SK-N-SH treated with all-trans-retinoic acid at 6 μM for 48 hours (cell line): Measurements from ENCODE around the gene NOX5.
A peak's percentile ranks its signal among the peaks of the same experiment; 100 is the strongest.

Experiments
- ATAC-seq: fragments of 200-7000 bp; cut with Tn5 transposase; 3 replicates; pipeline ENCODE4 v1.9.1; 2020; ENCODE audit warnings: mild to moderate bottlenecking, moderate library complexity
- ARNTL ChIP-seq: fragments of 450-650 bp; formaldehyde crosslinking; IDR thresholded peaks from 2 replicates; pipeline ENCODE4 v1.5.0; 2020; ENCODE audit warnings: low read depth, mild to moderate bottlenecking, moderate library complexity, borderline replicate concordance
- BACH2 ChIP-seq: fragments of 250-450 bp; sonication (Bioruptor Pico); IDR thresholded peaks from 2 replicates; pipeline ENCODE4 v1.9.0; 2021; ENCODE audit warnings: mild to moderate bottlenecking, borderline replicate concordance
- CSDC2 ChIP-seq: fragments of 250-450 bp; sonication (Bioruptor Pico); IDR thresholded peaks from 2 replicates; pipeline ENCODE4 v1.5.0; 2020; ENCODE audit warnings: mild to moderate bottlenecking, moderate library complexity
- CSRNP3 ChIP-seq: fragments of 250-450 bp; sonication (Bioruptor Pico); IDR thresholded peaks from 2 replicates; pipeline ENCODE4 v1.5.1; 2021; ENCODE audit warnings: mild to moderate bottlenecking, moderate library complexity
- GLIS3 ChIP-seq: fragments of 250-450 bp; sonication (Bioruptor Pico); IDR thresholded peaks from 2 replicates; pipeline ENCODE4 v1.5.0; 2020; ENCODE audit warnings: mild to moderate bottlenecking, moderate library complexity
- ISL1 ChIP-seq: fragments of 250-450 bp; sonication (Bioruptor Pico); IDR thresholded peaks from 2 replicates; pipeline ENCODE4 v2.1.2; 2022; ENCODE audit warnings: mild to moderate bottlenecking, moderate library complexity
- OSR1 ChIP-seq: fragments of 250-450 bp; sonication (Bioruptor Pico); IDR thresholded peaks from 2 replicates; pipeline ENCODE4 v1.8.0; 2022; ENCODE audit warnings: moderate library complexity, mild to moderate bottlenecking, inconsistent platforms
- PPARA ChIP-seq: fragments of 250-450 bp; sonication (Bioruptor Pico); IDR thresholded peaks from 2 replicates; pipeline ENCODE4 v1.5.0; 2020; ENCODE audit warnings: mild to moderate bottlenecking, borderline replicate concordance
- RARB ChIP-seq: fragments of 250-450 bp; sonication (Bioruptor Pico); IDR thresholded peaks from 2 replicates; pipeline ENCODE4 v1.8.0; 2021; ENCODE audit warnings: mild to moderate bottlenecking, moderate library complexity
- SNAI2 ChIP-seq: fragments of 250-450 bp; sonication (Bioruptor Pico); IDR thresholded peaks from 2 replicates; pipeline ENCODE4 v1.5.0; 2020; ENCODE audit warnings: mild to moderate bottlenecking, moderate library complexity
- TCF4 ChIP-seq: fragments of 250-450 bp; sonication (Bioruptor Pico); IDR thresholded peaks from 2 replicates; pipeline ENCODE4 v1.8.0; 2021; ENCODE audit warnings: mild to moderate bottlenecking, moderate library complexity, borderline replicate concordance
- TOX ChIP-seq: fragments of 250-450 bp; sonication (Bioruptor Pico); IDR thresholded peaks from 2 replicates; pipeline ENCODE4 v1.8.0; 2021; ENCODE audit warnings: mild to moderate bottlenecking, moderate library complexity, borderline replicate concordance
- TSHZ2 ChIP-seq: fragments of 250-450 bp; sonication (Bioruptor Pico); IDR thresholded peaks from 2 replicates; pipeline ENCODE4 v1.5.0; 2020; ENCODE audit warnings: mild to moderate bottlenecking, moderate library complexity
- ZFP3 ChIP-seq: fragments of 250-450 bp; sonication (Bioruptor Pico); IDR thresholded peaks from 2 replicates; pipeline ENCODE4 v1.5.0; 2020; ENCODE audit warnings: mild to moderate bottlenecking, moderate library complexity
- ZNF565 ChIP-seq: fragments of 450-650 bp; formaldehyde crosslinking; conservative IDR thresholded peaks from 2 replicates; pipeline ENCODE4 v1.5.0; 2020; ENCODE audit warnings: low read depth, mild to moderate bottlenecking, moderate library complexity
- ZNF70 ChIP-seq: fragments of 450-650 bp; formaldehyde crosslinking; IDR thresholded peaks from 2 replicates; pipeline ENCODE4 v1.5.0; 2020; ENCODE audit warnings: mild to moderate bottlenecking, moderate library complexity
- ZNF8 ChIP-seq: fragments of 450-650 bp; formaldehyde crosslinking; IDR thresholded peaks from 2 replicates; pipeline ENCODE4 v1.5.0; 2020; ENCODE audit warnings: mild to moderate bottlenecking, moderate library complexity
- TF ChIP-seq, protein P1 (sequence below): fragments of 250-450 bp; sonication (Bioruptor Pico); IDR thresholded peaks from 2 replicates; pipeline ENCODE4 v1.8.0; 2021; ENCODE audit warnings: low read depth, mild to moderate bottlenecking, moderate library complexity, borderline replicate concordance
- TF ChIP-seq, protein P2 (sequence below): fragments of 250-450 bp; sonication (Bioruptor Pico); IDR thresholded peaks from 2 replicates; pipeline ENCODE4 v1.5.1; 2020; ENCODE audit warnings: low read depth, mild to moderate bottlenecking, moderate library complexity

The NOX5 gene

DNA sequence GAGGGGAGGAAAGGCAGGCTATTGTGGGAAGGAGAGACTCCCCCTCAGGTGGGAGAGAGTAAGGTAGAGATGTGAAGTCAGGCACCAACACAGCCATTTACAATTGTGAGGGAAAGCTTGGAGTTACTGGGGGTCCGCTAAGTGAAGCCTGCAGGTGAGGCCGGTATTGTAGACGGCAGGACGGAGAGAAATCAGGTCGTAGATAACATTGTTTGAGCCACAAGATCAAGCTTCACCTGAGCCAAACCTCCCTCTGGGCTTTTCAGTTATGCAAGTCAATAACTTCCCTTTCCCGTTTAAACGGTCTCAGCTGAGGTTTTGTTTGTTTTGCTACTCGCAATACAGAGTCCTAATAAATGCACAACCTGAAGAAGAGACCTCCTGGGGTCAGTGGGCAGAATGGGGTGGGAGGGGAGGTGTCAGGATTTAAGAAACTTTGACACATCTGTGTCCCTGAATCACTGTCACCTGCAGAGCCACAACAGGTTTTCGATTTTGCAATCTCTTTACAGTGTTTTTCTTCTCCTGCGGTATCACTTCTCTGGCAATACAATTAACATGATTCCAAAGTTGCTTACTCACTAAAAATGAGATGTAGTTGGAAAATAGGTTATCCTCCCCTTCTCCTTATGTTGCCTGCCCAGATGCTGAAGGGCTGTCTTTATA, 73.9 kb downstream of the NOX5 start:
- no peak for ATAC-seq
- TF ChIP-seq ZFP3 (no peak), TOX (CRISPR knock-in tag) (no peak), BACH2 (CRISPR knock-in tag) (no peak)

DNA sequence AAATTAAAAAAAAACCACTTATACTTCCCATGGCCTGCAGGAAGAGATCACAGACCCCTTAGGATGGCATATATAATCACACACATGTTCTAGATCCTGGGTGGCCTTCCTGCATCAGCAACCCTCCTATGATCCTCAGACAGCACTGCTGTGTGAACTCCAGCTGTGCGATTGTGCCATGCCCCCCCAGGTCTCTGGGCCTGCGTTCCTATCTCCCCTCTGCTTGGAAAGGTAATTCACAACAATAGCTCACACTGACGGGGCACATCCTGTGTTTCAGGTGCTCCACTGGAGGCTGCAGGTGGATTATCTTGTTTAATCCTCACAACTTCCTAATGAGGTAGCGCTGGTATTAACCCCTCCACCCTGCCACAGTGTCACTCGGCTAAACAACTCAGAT, 74.8 kb downstream of the NOX5 start:
- TF ChIP-seq CSDC2 (CRISPR knock-in tag): no peak
- no peak for TF ChIP-seq PPARA
- TF ChIP-seq, protein P1, sequence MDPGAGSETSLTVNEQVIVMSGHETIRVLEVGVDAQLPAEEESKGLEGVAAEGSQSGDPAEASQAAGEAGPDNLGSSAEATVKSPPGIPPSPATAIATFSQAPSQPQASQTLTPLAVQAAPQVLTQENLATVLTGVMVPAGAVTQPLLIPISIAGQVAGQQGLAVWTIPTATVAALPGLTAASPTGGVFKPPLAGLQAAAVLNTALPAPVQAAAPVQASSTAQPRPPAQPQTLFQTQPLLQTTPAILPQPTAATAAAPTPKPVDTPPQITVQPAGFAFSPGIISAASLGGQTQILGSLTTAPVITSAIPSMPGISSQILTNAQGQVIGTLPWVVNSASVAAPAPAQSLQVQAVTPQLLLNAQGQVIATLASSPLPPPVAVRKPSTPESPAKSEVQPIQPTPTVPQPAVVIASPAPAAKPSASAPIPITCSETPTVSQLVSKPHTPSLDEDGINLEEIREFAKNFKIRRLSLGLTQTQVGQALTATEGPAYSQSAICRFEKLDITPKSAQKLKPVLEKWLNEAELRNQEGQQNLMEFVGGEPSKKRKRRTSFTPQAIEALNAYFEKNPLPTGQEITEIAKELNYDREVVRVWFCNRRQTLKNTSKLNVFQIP (CRISPR knock-in tag): no peak
- no peak for TF ChIP-seq ISL1 (CRISPR knock-in tag)
- no peak for TF ChIP-seq TCF4 (CRISPR knock-in tag)
- no peak for TF ChIP-seq BACH2 (CRISPR knock-in tag)
- no peak for TF ChIP-seq ZFP3
- no peak for TF ChIP-seq SNAI2
- TF ChIP-seq OSR1: no peak
- no peak for TF ChIP-seq CSRNP3
- TF ChIP-seq, protein P2, sequence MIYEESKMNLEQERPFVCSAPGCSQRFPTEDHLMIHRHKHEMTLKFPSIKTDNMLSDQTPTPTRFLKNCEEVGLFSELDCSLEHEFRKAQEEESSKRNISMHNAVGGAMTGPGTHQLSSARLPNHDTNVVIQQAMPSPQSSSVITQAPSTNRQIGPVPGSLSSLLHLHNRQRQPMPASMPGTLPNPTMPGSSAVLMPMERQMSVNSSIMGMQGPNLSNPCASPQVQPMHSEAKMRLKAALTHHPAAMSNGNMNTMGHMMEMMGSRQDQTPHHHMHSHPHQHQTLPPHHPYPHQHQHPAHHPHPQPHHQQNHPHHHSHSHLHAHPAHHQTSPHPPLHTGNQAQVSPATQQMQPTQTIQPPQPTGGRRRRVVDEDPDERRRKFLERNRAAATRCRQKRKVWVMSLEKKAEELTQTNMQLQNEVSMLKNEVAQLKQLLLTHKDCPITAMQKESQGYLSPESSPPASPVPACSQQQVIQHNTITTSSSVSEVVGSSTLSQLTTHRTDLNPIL (CRISPR knock-in tag): no peak
- TF ChIP-seq RARB (CRISPR knock-in tag): no peak
- TF ChIP-seq ZNF8: no peak
- TF ChIP-seq ARNTL (CRISPR knock-in tag): no peak
- TF ChIP-seq ZNF565: no peak
- TF ChIP-seq TSHZ2 (CRISPR knock-in tag): no peak
- TF ChIP-seq ZNF70: no peak
- no peak for ATAC-seq

DNA sequence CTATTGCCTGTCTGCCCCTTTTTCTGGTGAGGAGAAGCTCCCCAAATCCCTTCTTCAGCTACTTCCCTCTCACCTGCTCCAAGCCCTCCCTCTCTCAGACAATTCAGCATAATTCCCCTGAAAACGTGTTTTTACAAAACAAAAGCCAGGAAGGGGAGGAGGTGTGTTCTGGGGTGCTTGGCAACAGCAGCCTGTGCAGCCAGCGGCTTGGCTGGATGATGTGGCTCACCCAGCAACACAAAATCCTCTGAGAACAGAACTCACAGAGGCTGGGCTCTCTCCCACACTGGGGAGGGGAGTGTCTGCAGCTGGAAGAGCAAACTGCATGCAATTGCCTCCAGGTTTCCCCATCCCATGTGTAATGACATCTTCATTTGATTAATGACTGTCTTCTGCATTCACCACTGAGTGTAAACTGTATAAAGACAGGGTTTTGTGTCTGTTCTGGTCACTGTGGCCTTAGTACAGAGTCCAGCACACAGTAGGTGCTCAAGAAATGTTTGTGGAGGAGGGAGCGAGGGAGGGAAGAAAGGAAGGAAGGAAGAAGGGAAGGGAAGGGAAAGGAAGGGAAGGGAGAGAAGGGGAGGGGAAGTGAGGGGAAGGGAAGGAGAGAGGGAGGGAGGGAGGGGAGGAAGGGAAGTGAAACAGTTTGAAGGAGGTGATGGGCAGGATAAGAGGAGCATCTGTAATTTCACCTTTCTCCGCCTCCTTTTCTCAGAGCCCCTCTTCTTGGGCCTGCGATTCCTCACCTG, 75.9 kb downstream of the NOX5 start:
- TF ChIP-seq BACH2 (CRISPR knock-in tag) (no peak), PPARA (no peak), GLIS3 (CRISPR knock-in tag) (no peak), OSR1 (no peak), CSDC2 (CRISPR knock-in tag) (no peak), ZNF8 (no peak), ZFP3 (no peak)
- TF ChIP-seq, protein P1 (CRISPR knock-in tag): no peak
- TF ChIP-seq, protein P2 (CRISPR knock-in tag): no peak
- peak; percentile 22; the same call in 1 of the 3 replicates for ATAC-seq
